ENCODE measurements around the gene TMEM181. TPM values are rescaled to one million over a fixed set of nuclear protein-coding genes. Genes with fewer than 3 reads are reported as not detected.

The TMEM181 gene
- total and polyA plus RNA-seq, 2 of the 13 experiments (the other 11 are each of a cell fraction or from before 2014, with no cell fraction given) = 59.1 to 108 TPM

DNA sequence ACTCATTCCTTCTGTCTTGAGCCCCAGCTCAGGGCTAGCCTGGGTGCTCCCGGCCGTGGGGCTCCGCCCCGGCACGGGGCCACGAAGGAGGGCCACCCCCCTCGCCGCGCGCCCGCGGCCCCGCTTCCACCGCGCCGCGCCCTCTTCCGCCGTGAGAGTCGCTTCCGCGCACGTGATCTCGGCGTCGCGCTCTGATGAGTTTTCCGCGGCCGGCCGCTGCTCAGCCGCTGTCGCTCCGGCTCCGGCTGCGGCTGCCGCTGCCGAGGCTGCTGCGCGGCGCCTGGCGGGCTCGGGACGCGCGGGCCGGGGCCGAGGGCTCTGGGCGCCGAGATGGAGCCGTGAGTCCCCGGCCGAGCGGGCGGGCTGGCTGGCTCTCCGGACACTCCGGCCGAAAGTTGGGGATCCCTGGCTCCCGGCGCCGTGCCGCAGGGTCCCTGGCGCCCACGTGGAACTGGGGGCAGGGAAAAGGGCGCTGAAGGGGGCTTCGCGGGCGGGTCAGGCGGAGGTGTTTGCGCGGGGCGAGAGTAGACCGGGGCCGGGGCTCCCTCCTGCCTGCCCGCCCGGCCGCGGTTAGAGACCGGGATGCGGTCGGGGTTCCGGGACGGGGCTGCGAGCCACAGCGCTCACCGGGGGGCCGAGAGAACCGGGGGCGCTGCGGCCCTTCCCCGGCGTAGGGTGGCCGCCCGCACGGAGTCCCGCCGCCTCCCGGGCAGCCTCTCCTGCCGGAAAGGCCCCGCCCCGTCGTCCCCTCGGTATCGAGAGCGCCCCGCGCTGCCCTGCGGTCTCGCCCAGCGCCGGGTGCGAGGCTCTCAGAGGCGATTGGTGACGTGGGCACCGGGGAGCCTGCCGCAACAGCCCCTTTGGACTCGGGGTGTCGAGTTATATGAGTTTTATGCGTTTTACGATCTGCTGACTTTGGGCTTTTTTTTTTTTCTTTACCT, at the start of gene TMEM181 (continued):
- TF ChIP-seq, protein P1, sequence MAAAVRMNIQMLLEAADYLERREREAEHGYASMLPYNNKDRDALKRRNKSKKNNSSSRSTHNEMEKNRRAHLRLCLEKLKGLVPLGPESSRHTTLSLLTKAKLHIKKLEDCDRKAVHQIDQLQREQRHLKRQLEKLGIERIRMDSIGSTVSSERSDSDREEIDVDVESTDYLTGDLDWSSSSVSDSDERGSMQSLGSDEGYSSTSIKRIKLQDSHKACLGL (CRISPR knock-in tag; IDR thresholded peaks at IDR 0.05) = peak; percentile 83
- TF ChIP-seq PHB2 (IDR thresholded peaks at IDR 0.05; ENCODE audit: partially characterized antibody) (no peak), ZNF883 (CRISPR knock-in tag; IDR thresholded peaks at IDR 0.05; ENCODE audit: not compliant biosample characterization) (no peak), ZNF207 (IDR thresholded peaks at IDR 0.05; ENCODE audit: borderline replicate concordance) (no peak), ELF3 (CRISPR knock-in tag; IDR thresholded peaks at IDR 0.05) (peak; percentile 89), SATB2 (CRISPR knock-in tag; IDR thresholded peaks at IDR 0.05) (no peak), HCFC1 (IDR thresholded peaks at IDR 0.05; ENCODE audit: low read depth, low read length) (peak; percentile 67), ZNF143 (CRISPR knock-in tag; IDR thresholded peaks at IDR 0.05) (no peak; the same call in 1 of the 2 replicates), ZBTB42 (CRISPR knock-in tag; IDR thresholded peaks at IDR 0.05) (no peak), ZNF33B (CRISPR knock-in tag; IDR thresholded peaks at IDR 0.05) (peak; percentile 88; the same call in 1 of the 2 replicates), ZFP82 (CRISPR knock-in tag; IDR thresholded peaks at IDR 0.05; ENCODE audit: borderline replicate concordance) (peak; percentile 77; the same call in 1 of the 2 replicates), SALL1 (CRISPR knock-in tag; IDR thresholded peaks at IDR 0.05) (peak; percentile 89), TBL1XR1 (IDR thresholded peaks at IDR 0.05; ENCODE audit: borderline replicate concordance, low read length, partially characterized antibody) (no peak), NCOA1 (CRISPR knock-in tag; IDR thresholded peaks at IDR 0.05) (no peak; the same call in 1 of the 2 replicates)
- TF ChIP-seq, protein P2, sequence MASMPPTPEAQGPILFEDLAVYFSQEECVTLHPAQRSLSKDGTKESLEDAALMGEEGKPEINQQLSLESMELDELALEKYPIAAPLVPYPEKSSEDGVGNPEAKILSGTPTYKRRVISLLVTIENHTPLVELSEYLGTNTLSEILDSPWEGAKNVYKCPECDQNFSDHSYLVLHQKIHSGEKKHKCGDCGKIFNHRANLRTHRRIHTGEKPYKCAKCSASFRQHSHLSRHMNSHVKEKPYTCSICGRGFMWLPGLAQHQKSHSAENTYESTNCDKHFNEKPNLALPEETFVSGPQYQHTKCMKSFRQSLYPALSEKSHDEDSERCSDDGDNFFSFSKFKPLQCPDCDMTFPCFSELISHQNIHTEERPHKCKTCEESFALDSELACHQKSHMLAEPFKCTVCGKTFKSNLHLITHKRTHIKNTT (CRISPR knock-in tag; IDR thresholded peaks at IDR 0.05) = no peak
- TF ChIP-seq, protein P3, sequence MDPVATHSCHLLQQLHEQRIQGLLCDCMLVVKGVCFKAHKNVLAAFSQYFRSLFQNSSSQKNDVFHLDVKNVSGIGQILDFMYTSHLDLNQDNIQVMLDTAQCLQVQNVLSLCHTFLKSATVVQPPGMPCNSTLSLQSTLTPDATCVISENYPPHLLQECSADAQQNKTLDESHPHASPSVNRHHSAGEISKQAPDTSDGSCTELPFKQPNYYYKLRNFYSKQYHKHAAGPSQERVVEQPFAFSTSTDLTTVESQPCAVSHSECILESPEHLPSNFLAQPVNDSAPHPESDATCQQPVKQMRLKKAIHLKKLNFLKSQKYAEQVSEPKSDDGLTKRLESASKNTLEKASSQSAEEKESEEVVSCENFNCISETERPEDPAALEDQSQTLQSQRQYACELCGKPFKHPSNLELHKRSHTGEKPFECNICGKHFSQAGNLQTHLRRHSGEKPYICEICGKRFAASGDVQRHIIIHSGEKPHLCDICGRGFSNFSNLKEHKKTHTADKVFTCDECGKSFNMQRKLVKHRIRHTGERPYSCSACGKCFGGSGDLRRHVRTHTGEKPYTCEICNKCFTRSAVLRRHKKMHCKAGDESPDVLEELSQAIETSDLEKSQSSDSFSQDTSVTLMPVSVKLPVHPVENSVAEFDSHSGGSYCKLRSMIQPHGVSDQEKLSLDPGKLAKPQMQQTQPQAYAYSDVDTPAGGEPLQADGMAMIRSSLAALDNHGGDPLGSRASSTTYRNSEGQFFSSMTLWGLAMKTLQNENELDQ (CRISPR knock-in tag; IDR thresholded peaks at IDR 0.05; ENCODE audit: borderline replicate concordance) = no peak

Data from HepG2 (cell line).